ENCODE data around the gene REV3L. TPM values are rescaled to one million over a fixed set of nuclear protein-coding genes. Genes with fewer than 3 reads are reported as not detected.

The REV3L gene
- polyA plus RNA-seq, 1 of the 3 experiments (the other 2 are of a cell fraction), result 7.3 TPM

- no peaks in the 10 kb centered on the region for H3F3A ChIP-seq (replicated peaks; ENCODE audit: insufficient read depth)
- H3K4me3 ChIP-seq (ENCODE audit: low read depth in 2 of 2, low read length in 1 of 2), result no peak overlapping the region
- no peak overlapping the region for H3K9ac ChIP-seq
- peaks cover 10 to 23% of the 10 kb centered on the region in 2 experiments for H3K36me3 ChIP-seq (replicated peaks in 1 of 2; ENCODE audit: control insufficient read depth in 1 of 2, insufficient read depth in 2 of 2, low read length in 1 of 2)
- H4K20me1 ChIP-seq (ENCODE audit: insufficient read depth), result no peaks in the 10 kb centered on the region
- H2AFZ ChIP-seq (ENCODE audit: low read depth), result no peak overlapping the region
- no peak overlapping the region for H3K4me2 ChIP-seq
- no peak overlapping the region for H3K27ac ChIP-seq (ENCODE audit: low read depth in 2 of 2, low read length in 1 of 2)
- H3K4me1 ChIP-seq (ENCODE audit: control insufficient read depth in 1 of 2, insufficient read depth in 2 of 2, low read depth in 1 of 2, low read length in 1 of 2), result no peaks in the 10 kb centered on the region
- POLR2A ChIA-PET, result no interaction called here
- no peak for DNase-seq
- no peaks in the 10 kb centered on the region for H3K27me3 ChIP-seq (ENCODE audit: insufficient read depth)
- H3K9me2 ChIP-seq, result no peaks in the 10 kb centered on the region
- CTCF ChIA-PET, result no interaction called here
- H3K79me2 ChIP-seq (ENCODE audit: insufficient read depth), result no peaks in the 10 kb centered on the region; the same call in 1 of the 2 replicates
- H3K9me3 ChIP-seq, result no peaks in the 10 kb centered on the region
- TF ChIP-seq CTCF (IDR thresholded peaks at IDR 0.05) (no peak), ELF1 (IDR thresholded peaks at IDR 0.05) (no peak)
- 100% methylated on average over 1 of the region's 1 CpG for WGBS (ENCODE audit: low lambda C conversion rate)
These were observed 200.5 kb downstream of the REV3L start for GRCh38 chr6:111282515-111282914.

GRCh38 chr6:111280445-111280955, 202.5 kb downstream of the REV3L start:
- H4K20me1 ChIP-seq (ENCODE audit: insufficient read depth), result no peaks in the 10 kb centered on the region
- WGBS (ENCODE audit: low lambda C conversion rate), result 96% methylated on average over 4 of the region's 4 CpGs
- no peak overlapping the region for H3K27ac ChIP-seq (ENCODE audit: low read depth in 2 of 2, low read length in 1 of 2)
- no peak overlapping the region for H3K4me3 ChIP-seq (ENCODE audit: low read depth in 2 of 2, low read length in 1 of 2)
- H3K4me2 ChIP-seq, result no peak overlapping the region
- no peaks in the 10 kb centered on the region for H3K9me2 ChIP-seq
- no peak overlapping the region for H2AFZ ChIP-seq (ENCODE audit: low read depth)
- ChIA-PET POLR2A (no interaction called here), CTCF (no interaction called here)
- no peaks in the 10 kb centered on the region for H3K4me1 ChIP-seq (ENCODE audit: control insufficient read depth in 1 of 2, insufficient read depth in 2 of 2, low read depth in 1 of 2, low read length in 1 of 2)
- H3K27me3 ChIP-seq (ENCODE audit: insufficient read depth), result no peaks in the 10 kb centered on the region
- H3F3A ChIP-seq (replicated peaks; ENCODE audit: insufficient read depth), result no peaks in the 10 kb centered on the region
- no peak overlapping the region for H3K9ac ChIP-seq
- H3K36me3 ChIP-seq (replicated peaks in 1 of 2; ENCODE audit: control insufficient read depth in 1 of 2, insufficient read depth in 2 of 2, low read length in 1 of 2), result peaks cover 28 to 41% of the 10 kb centered on the region in 2 experiments
- H3K9me3 ChIP-seq, result no peaks in the 10 kb centered on the region
- no peaks in the 10 kb centered on the region; the same call in 1 of the 2 replicates for H3K79me2 ChIP-seq (ENCODE audit: insufficient read depth)
- TF ChIP-seq SMC3 (IDR thresholded peaks at IDR 0.05; ENCODE audit: low read depth, low read length), result no peak
- TF ChIP-seq RFX5 (IDR thresholded peaks at IDR 0.05; ENCODE audit: low read length), result no peak
- no peak for TF ChIP-seq YY1 (IDR thresholded peaks at IDR 0.05; ENCODE audit: low read depth)
- no peak for TF ChIP-seq USF2 (IDR thresholded peaks at IDR 0.05; ENCODE audit: borderline replicate concordance, low read depth, low read length)
- no peak for TF ChIP-seq RXRA (IDR thresholded peaks at IDR 0.05; ENCODE audit: borderline replicate concordance, low read depth)
- no peak for TF ChIP-seq REST (IDR thresholded peaks at IDR 0.05; ENCODE audit: low read depth, low read length)
- no peak for TF ChIP-seq POLR2AphosphoS5 (IDR thresholded peaks at IDR 0.05; ENCODE audit: low read depth, low read length)
- DNase-seq, result no peak
